Measurements from ENCODE around the gene NUP98. TPM values are rescaled to one million over a fixed set of nuclear protein-coding genes. Genes with fewer than 3 reads are reported as not detected.
A peak's percentile ranks its signal among the peaks of the same experiment; 100 is the strongest.

NUP98 gene
- polyA plus RNA-seq, 1 experiment: 145 TPM

DNA sequence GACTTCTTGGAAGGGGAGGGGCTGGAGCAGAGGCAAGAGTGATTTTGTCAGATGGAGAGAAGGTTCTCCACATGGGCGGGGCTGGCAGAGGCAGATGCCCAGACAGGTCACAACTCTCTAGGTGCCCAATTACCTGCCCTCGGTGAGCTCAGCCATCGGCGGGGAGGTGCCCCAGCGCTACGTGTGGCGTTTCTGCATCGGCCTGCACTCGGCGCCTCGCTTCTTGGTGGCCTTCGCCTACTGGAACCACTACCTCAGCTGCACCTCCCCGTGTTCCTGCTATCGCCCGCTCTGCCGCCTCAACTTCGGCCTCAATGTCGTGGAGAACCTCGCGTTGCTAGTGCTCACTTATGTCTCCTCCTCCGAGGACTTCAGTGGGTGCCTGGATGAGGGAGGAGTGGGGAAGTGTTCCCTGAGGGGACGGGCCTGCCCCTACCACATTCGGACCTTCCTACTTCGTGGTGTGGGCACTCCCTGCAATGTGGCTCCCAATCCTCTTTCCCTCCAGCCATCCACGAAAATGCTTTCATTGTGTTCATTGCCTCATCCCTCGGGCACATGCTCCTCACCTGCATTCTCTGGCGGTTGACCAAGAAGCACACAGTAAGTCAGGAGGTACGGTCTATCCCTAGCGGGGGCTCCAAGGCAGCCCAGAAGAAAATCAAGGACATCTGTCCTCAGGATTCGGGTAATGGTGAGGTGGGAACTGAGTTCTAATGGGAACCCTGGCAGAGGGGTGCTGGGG is 26.6 kb upstream of the NUP98 start:
- POLR2A ChIA-PET: no interaction called here

GRCh38 chr11:3823303-3823702 is 25.9 kb upstream of the NUP98 start:
- DNase-seq (ENCODE audit: low read depth): peak; percentile 27
- no peak for TF ChIP-seq CTCF (IDR thresholded peaks at IDR 0.05; ENCODE audit: insufficient read depth, low read depth, low read length)
- ChIA-PET POLR2A (no interaction called here), CTCF (interaction anchor here (0.9 to 2.4 kb wide), 3 partner anchors 11 to 18 kb away, joined by 3 to 15 read pairs (median 4); partner anchors contain the start of gene PGAP2)
- Histone ChIP-seq H3K4me3 (ENCODE audit: low read depth, low read length) (no peak overlapping the region), H3K36me3 (ENCODE audit: control insufficient read depth, insufficient read depth, low read length) (peaks cover 16% of the 10 kb centered on the region), H3K27me3 (ENCODE audit: control insufficient read depth, insufficient read depth, low read length) (no peaks in the 10 kb centered on the region)

More for the DNA sequence above, 26.6 kb upstream of the NUP98 start:
- no peak for TF ChIP-seq CTCF (IDR thresholded peaks at IDR 0.05; ENCODE audit: insufficient read depth, low read depth, low read length)
- no peak for DNase-seq (ENCODE audit: low read depth)
- H3K4me3 ChIP-seq (ENCODE audit: low read depth, low read length): no peak overlapping the region
- H3K27me3 ChIP-seq (ENCODE audit: control insufficient read depth, insufficient read depth, low read length): no peaks in the 10 kb centered on the region
- peaks cover 16% of the 10 kb centered on the region for H3K36me3 ChIP-seq (ENCODE audit: control insufficient read depth, insufficient read depth, low read length)
- CTCF ChIA-PET: interaction anchor here (0.9 to 2.4 kb wide), 3 partner anchors 12 to 17 kb away, joined by 3 to 15 read pairs (median 4); partner anchors contain the start of gene PGAP2

DNA sequence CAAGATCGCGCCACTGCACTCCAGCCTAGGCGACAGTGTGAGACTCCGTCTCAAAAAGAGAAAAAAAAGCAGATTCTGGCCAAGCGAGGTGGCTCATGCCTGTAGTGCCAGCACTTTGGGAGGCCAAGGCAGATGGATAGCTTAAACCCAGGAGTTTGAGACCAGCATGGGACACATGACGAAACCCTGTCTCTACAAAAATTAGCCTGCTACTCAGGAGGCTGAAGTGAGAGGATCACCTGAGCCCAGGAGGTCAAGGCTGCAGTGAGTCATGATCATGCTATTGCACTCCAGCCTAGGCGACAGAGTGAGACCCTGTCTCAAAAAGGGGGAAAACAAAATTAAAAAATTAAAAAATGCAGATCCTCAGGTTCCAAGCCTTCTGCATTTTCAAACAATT is 25.0 kb upstream of the NUP98 start:
- Histone ChIP-seq H3K27me3 (ENCODE audit: control insufficient read depth, insufficient read depth, low read length) (no peaks in the 10 kb centered on the region), H3K4me3 (ENCODE audit: low read depth, low read length) (no peak overlapping the region), H3K36me3 (ENCODE audit: control insufficient read depth, insufficient read depth, low read length) (peaks cover 10% of the 10 kb centered on the region)
- no peak for TF ChIP-seq CTCF (IDR thresholded peaks at IDR 0.05; ENCODE audit: insufficient read depth, low read depth, low read length)
- no peak for DNase-seq (ENCODE audit: low read depth)
- POLR2A ChIA-PET: no interaction called here
- CTCF ChIA-PET: interaction anchor here (0.6 to 2.4 kb wide), 2 partner anchors 14 to 377 kb away, joined by 3 to 15 read pairs; partner anchors contain the start of gene PGAP2

DNA sequence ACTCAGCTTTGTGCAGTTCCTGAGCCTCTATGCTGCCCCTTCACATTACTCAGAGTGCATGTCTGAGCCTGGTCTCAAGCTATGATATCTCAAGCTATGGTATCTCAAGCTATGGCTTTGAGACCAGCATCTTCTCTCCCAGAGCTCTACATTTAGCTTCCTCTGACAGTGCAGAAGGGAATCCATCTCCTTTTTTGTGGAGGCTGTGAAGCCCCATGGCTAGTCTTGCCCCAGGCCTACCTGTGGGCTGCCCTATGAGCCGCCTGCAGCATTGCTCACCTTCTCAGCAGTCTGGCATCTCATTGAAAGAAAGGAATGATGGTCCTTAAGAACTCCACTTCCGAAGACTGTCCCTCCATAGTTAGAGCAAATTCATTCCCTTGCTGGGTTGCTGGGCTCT is 23.6 kb upstream of the NUP98 start:
- no peak for TF ChIP-seq CTCF (IDR thresholded peaks at IDR 0.05; ENCODE audit: insufficient read depth, low read depth, low read length)
- H3K36me3 ChIP-seq (ENCODE audit: control insufficient read depth, insufficient read depth, low read length): peaks cover 5% of the 10 kb centered on the region
- CTCF ChIA-PET: interaction anchor here (1.0 to 4.3 kb wide), 5 partner anchors 13 to 211 kb away, joined by 3 to 30 read pairs (median 3); partner anchors contain the start of genes NUP98, PGAP2 and RHOG
- no peak overlapping the region for H3K4me3 ChIP-seq (ENCODE audit: low read depth, low read length)
- DNase-seq (ENCODE audit: low read depth): no peak
- H3K27me3 ChIP-seq (ENCODE audit: control insufficient read depth, insufficient read depth, low read length): no peaks in the 10 kb centered on the region
- POLR2A ChIA-PET: no interaction called here

GRCh38 chr11:3817181-3817800 is 19.9 kb upstream of the NUP98 start:
- Histone ChIP-seq H3K27me3 (ENCODE audit: control insufficient read depth, insufficient read depth, low read length) (no peaks in the 10 kb centered on the region), H3K36me3 (ENCODE audit: control insufficient read depth, insufficient read depth, low read length) (no peaks in the 10 kb centered on the region), H3K4me3 (ENCODE audit: low read depth, low read length) (no peak overlapping the region)
- no peak for DNase-seq (ENCODE audit: low read depth)
- ChIA-PET CTCF (interaction anchor here (0.6 to 4.3 kb wide), 3 partner anchors 9 to 14 kb away, joined by 3 to 30 read pairs (median 3); partner anchors contain the start of gene PGAP2), POLR2A (no interaction called here)
- TF ChIP-seq CTCF (IDR thresholded peaks at IDR 0.05; ENCODE audit: insufficient read depth, low read depth, low read length): no peak
